GM12878 (cell line): ENCODE measurements around the gene GPR39. TPM values are rescaled to one million over a fixed set of nuclear protein-coding genes. Genes with fewer than 3 reads are reported as not detected.

Source experiments
- ATAC-seq: fragments of 200-7000 bp; cut with Tn5 transposase; 3 replicates; pipeline ENCODE4 v1.9.1; 2020; ENCODE audit warnings: mild to moderate bottlenecking, moderate library complexity
- BruUV-seq: library from RNA; stranded (reverse); fragments of 400-500 nt; replicated peaks from 2 replicates; lab custom pipeline; 2021; lab: Mats Ljungman, UMichigan
- CTCF ChIA-PET: fragments of 300-600 bp; sonication (Branson Sonifier 250); formaldehyde crosslinking; extraction: SDS; loops from one replicate; lab custom pipeline; 2021; ENCODE audit warnings: inconsistent platforms; lab: Yijun Ruan, JAX
- POLR2A ChIA-PET: fragments of 350-600 bp; formaldehyde crosslinking; extraction: SDS; loops from one replicate; lab custom pipeline; 2021; ENCODE audit warnings: inconsistent platforms; lab: Charles Lee
- RAD21 ChIA-PET: fragments of 300-600 bp; sonication (Branson Sonifier 250); formaldehyde crosslinking; loops from one replicate; lab custom pipeline; 2023; ENCODE audit warnings: antibody characterized with exemption; ENCODE audit not compliant: unreplicated experiment; lab: Charles Lee
- SMC1A ChIA-PET: fragments of 300-600 bp; sonication (Branson Sonifier 250); formaldehyde crosslinking; loops from one replicate; lab custom pipeline; 2023; ENCODE audit not compliant: unreplicated experiment, uncharacterized antibody; lab: Charles Lee
- DNase-seq: peaks from one replicate; pipeline ENCODE4 v3.0.0-alpha.2; 2011; ENCODE audit warnings: low read depth, low spot score
- FAIRE-seq: peaks from 3 replicates; lab custom pipeline; 2011; peaks lifted over from hg19 to GRCh38; lab: Jason Lieb, UNC
- H2AFZ ChIP-seq: 2 replicates; pipeline ENCODE4 v1.6.0; 2011; ENCODE audit warnings: low read depth, low read length, control low read depth; ENCODE audit not compliant: control insufficient read depth
- H3K27ac ChIP-seq: 2 replicates; pipeline ENCODE4 v1.5.1; 2011; ENCODE audit warnings: control low read depth; ENCODE audit not compliant: control insufficient read depth, insufficient read depth
- H3K27me3 ChIP-seq, 2 experiments: replicated peaks in 1 of 2; 2 replicates each; pipeline versions ENCODE4 v1.6.0 to v1.6.1; 2011; ENCODE audit warnings: low read length in 1 of 2; ENCODE audit not compliant: control insufficient read depth in 2 of 2, insufficient read depth in 2 of 2
- H3K36me3 ChIP-seq, 2 experiments: 2 replicates each; pipeline ENCODE4 v1.5.1; 2011; ENCODE audit warnings: low read length in 1 of 2; ENCODE audit not compliant: control insufficient read depth in 2 of 2, insufficient read depth in 2 of 2
- H3K4me1 ChIP-seq: 2 replicates; pipeline ENCODE4 v1.6.1; 2011; ENCODE audit warnings: mild to moderate bottlenecking, low read length, moderate library complexity, mixed read lengths; ENCODE audit not compliant: control insufficient read depth, insufficient read depth
- H3K4me2 ChIP-seq: 2 replicates; pipeline ENCODE4 v1.6.0; 2011; ENCODE audit warnings: control low read depth; ENCODE audit not compliant: control insufficient read depth, insufficient read depth
- H3K4me3 ChIP-seq: fragments of 200-600 bp; sonication (generic); 2 replicates; pipeline ENCODE4 v1.5.1; 2016
- H3K79me2 ChIP-seq: 2 replicates; pipeline ENCODE4 v1.6.0; 2011; ENCODE audit warnings: low read length; ENCODE audit not compliant: control insufficient read depth, insufficient read depth
- H3K9ac ChIP-seq: 2 replicates; pipeline ENCODE4 v1.8.0; 2011; ENCODE audit warnings: low read length, control low read depth, mixed read lengths; ENCODE audit not compliant: control insufficient read depth, insufficient read depth
- H3K9me3 ChIP-seq: replicated peaks from 3 replicates; pipeline ENCODE4 v1.5.1; 2011; ENCODE audit warnings: mild to moderate bottlenecking, low read length; ENCODE audit not compliant: control insufficient read depth, insufficient read depth
- H4K20me1 ChIP-seq: 2 replicates; pipeline ENCODE4 v1.6.0; 2011; ENCODE audit not compliant: control insufficient read depth, insufficient read depth
- ASH2L ChIP-seq: fragments of 300-600, 200-600 bp; sonication (generic); IDR thresholded peaks from 2 replicates; pipeline ENCODE4 v1.6.1; 2017; ENCODE audit warnings: low read depth, mild to moderate bottlenecking, borderline replicate concordance
- DPF2 ChIP-seq: fragments of 450-650 bp; IDR thresholded peaks from 2 replicates; pipeline ENCODE4 v1.6.1; 2017; ENCODE audit warnings: mild to moderate bottlenecking
- EGR1 ChIP-seq, 2 experiments: IDR thresholded peaks; 1 replicate in 1 of 2; 2 replicates in 1 of 2; pipeline ENCODE4 v1.6.1; 2011 to 2012; ENCODE audit warnings: low read depth in 2 of 2, low read length in 2 of 2, borderline replicate concordance in 1 of 2, mild to moderate bottlenecking in 1 of 2, moderate library complexity in 1 of 2
- ETV6 ChIP-seq, 2 experiments: fragments of 450-650 bp in 1 of 2; IDR thresholded peaks in 1 of 2; conservative IDR thresholded peaks in 1 of 2; 2 replicates each; pipeline ENCODE4 v1.6.1; 2014; ENCODE audit warnings: antibody characterized with exemption in 1 of 2, borderline replicate concordance in 1 of 2, low read depth in 1 of 2, mild to moderate bottlenecking in 1 of 2, moderate library complexity in 1 of 2
- FOS ChIP-seq: IDR thresholded peaks from 3 replicates; pipeline ENCODE4 v1.6.1; 2011; ENCODE audit warnings: borderline replicate concordance; ENCODE audit not compliant: insufficient read length; ENCODE audit errors: extremely low read depth
- GATAD2B ChIP-seq: fragments of 450-650 bp; conservative IDR thresholded peaks from 2 replicates; pipeline ENCODE4 v1.6.1; 2017; ENCODE audit warnings: low read depth, mild to moderate bottlenecking, moderate library complexity
- MTA2 ChIP-seq: fragments of 450-650 bp; IDR thresholded peaks from 2 replicates; pipeline ENCODE4 v1.6.1; 2016; ENCODE audit warnings: low read depth, mild to moderate bottlenecking, moderate library complexity
- NFXL1 ChIP-seq: fragments of 450-650 bp; IDR thresholded peaks from 2 replicates; pipeline ENCODE4 v1.6.1; 2017; ENCODE audit warnings: antibody characterized with exemption, mild to moderate bottlenecking, borderline replicate concordance
- NR2C1 ChIP-seq: fragments of 450-650 bp; IDR thresholded peaks from 2 replicates; pipeline ENCODE4 v1.6.1; 2017; ENCODE audit warnings: antibody characterized with exemption, mild to moderate bottlenecking, moderate library complexity
- PAX8 ChIP-seq: fragments of 450-650 bp; IDR thresholded peaks from 2 replicates; pipeline ENCODE4 v1.6.1; 2017; ENCODE audit warnings: mild to moderate bottlenecking, moderate library complexity
- POLR2AphosphoS2 ChIP-seq: IDR thresholded peaks from 2 replicates; pipeline ENCODE4 v1.6.1; 2011; ENCODE audit warnings: low read depth, mild to moderate bottlenecking, low read length, improper control_type of control experiment, moderate library complexity
- SMAD5 ChIP-seq: IDR thresholded peaks from 2 replicates; pipeline ENCODE4 v1.6.1; 2016; ENCODE audit warnings: antibody characterized with exemption, low read depth
- SMARCA5 ChIP-seq: fragments of 450-650 bp; IDR thresholded peaks from 2 replicates; pipeline ENCODE4 v1.6.1; 2017; ENCODE audit warnings: mild to moderate bottlenecking
- SUZ12 ChIP-seq: fragments of 200-600 bp; sonication (generic); IDR thresholded peaks from one replicate; pipeline ENCODE4 v1.6.1; 2018; ENCODE audit warnings: antibody characterized with exemption, mild to moderate bottlenecking; ENCODE audit not compliant: unreplicated experiment
- TCF7 ChIP-seq: IDR thresholded peaks from 2 replicates; pipeline ENCODE4 v1.6.1; 2014; ENCODE audit warnings: antibody characterized with exemption, borderline replicate concordance
- YY1 ChIP-seq: IDR thresholded peaks from 2 replicates; pipeline ENCODE4 v1.6.1; 2011; ENCODE audit warnings: low read depth, mild to moderate bottlenecking, low read length
- WGBS: methylation state at CpG from one replicate; pipeline ENCODE4 v1.1.6; 2016; ENCODE audit warnings: low lambda C conversion rate; ENCODE audit not compliant: insufficient replicate concordance, insufficient coverage; ENCODE audit errors: missing lambda C conversion rate; 5-methylcytosine and 5-hydroxymethylcytosine counted together
- in situ Hi-C: fragments of 300-500 bp; cut with MboI; formaldehyde crosslinking; loops from 9 replicates; pipeline ENCODE4 v1.14.3; 2018; ENCODE audit warnings: mixed read lengths
- intact Hi-C: fragments of 100-400 bp; cut with micrococcal nuclease; formaldehyde crosslinking; loops from one replicate; pipeline ENCODE4 v1.14.2; 2022; ENCODE audit not compliant: unreplicated experiment
- polyA plus RNA-seq, 11 experiments: library from polyadenylated mRNA; depleted of rRNA in 4 of 11; unstranded in 6 of 11; stranded (reverse) in 5 of 11; fragments of >200 nt; fragmentation: Nextera tagmentation in 4 of 11; fragmentation: Illumina TruSeq in 1 of 11; extraction: Ambion mirVana in 4 of 11; extraction: Trizol in 1 of 11; gene quantifications; 1 replicate in 1 of 11; 2 replicates in 10 of 11; pipeline versions ENCODE4 v1.2.1 to v1.2.3, GENCODE V29; 2011 to 2016; ENCODE audit warnings: inconsistent platforms in 2 of 11, missing spikeins in 2 of 11, low read depth in 1 of 11
- total RNA-seq, 4 experiments: library from RNA; depleted of rRNA in 3 of 4; stranded (reverse); fragments of >200 nt in 3 of 4; fragmentation: Illumina TruSeq in 1 of 4; extraction: Trizol in 1 of 4; gene quantifications; 2 replicates each; pipeline versions ENCODE4 v1.2.1 to v1.2.3, GENCODE V29; 2013 to 2021
- TF ChIP-seq, protein P1 (sequence below): fragments of 150-350 bp; IDR thresholded peaks from 2 replicates; pipeline ENCODE4 v1.6.1; 2016; ENCODE audit warnings: low read depth, low read length
- TF ChIP-seq, protein P2 (sequence below): fragments of 450-650 bp; IDR thresholded peaks from 2 replicates; pipeline ENCODE4 v1.6.1; 2016; ENCODE audit warnings: mild to moderate bottlenecking
- TF ChIP-seq, protein P3 (sequence below): IDR thresholded peaks from 2 replicates; pipeline ENCODE4 v1.6.1; 2012; ENCODE audit warnings: low read depth, low read length, improper control_type of control experiment

Gene GPR39
- total and polyA plus RNA-seq, 10 of the 15 experiments (the other 5 are each of a cell fraction or from before 2014, with no cell fraction given): 0.05 to 0.23 TPM; not detected in 8

DNA sequence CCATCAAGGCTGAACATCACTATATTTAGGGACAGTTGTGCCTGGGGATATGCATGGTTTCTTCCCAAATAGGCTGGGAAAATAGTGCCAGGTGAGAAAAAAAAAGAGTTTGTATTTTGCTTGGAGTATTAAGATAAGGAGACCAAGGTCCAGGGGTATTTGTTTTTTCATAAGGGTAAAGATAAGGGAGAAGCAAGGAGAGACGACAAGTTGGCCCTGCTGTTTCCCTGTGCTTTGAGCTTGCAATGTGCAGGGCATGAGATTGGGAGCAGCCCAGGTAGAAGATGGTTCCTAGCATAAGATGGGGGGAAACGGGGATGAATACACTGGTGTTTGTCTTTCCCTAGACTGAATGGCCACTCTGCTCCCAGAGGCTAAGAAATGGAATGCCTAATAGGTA lies 8.8 kb upstream of the GPR39 start:
- DNase-seq: no peak
- Histone ChIP-seq H3K36me3 (no peaks in the 10 kb centered on the region), H3K4me1 (no peaks in the 10 kb centered on the region), H3K27me3 (no peaks in the 10 kb centered on the region), H3K79me2 (no peaks in the 10 kb centered on the region), H3K27ac (no peak overlapping the region), H4K20me1 (no peaks in the 10 kb centered on the region), H3K9ac (no peak overlapping the region), H3K4me2 (no peak overlapping the region), H3K9me3 (no peaks in the 10 kb centered on the region), H3K4me3 (no peak overlapping the region), H2AFZ (no peak overlapping the region)
- intact Hi-C loops: no loop called here
- BruUV-seq: no TSS peak
- WGBS: 0% methylated on average over 2 of the region's 2 CpGs
- ChIA-PET RAD21 (no interaction called here), CTCF (no interaction called here), SMC1A (interaction anchor here (1.1 kb wide), 1 partner anchor 366 kb away, joined by 3 read pairs; no protein-coding TSS in a partner anchor), POLR2A (no interaction called here)
- FAIRE-seq: no peak
- in situ Hi-C loops: no loop called here
- ATAC-seq: no peak
- TF ChIP-seq, protein P1, sequence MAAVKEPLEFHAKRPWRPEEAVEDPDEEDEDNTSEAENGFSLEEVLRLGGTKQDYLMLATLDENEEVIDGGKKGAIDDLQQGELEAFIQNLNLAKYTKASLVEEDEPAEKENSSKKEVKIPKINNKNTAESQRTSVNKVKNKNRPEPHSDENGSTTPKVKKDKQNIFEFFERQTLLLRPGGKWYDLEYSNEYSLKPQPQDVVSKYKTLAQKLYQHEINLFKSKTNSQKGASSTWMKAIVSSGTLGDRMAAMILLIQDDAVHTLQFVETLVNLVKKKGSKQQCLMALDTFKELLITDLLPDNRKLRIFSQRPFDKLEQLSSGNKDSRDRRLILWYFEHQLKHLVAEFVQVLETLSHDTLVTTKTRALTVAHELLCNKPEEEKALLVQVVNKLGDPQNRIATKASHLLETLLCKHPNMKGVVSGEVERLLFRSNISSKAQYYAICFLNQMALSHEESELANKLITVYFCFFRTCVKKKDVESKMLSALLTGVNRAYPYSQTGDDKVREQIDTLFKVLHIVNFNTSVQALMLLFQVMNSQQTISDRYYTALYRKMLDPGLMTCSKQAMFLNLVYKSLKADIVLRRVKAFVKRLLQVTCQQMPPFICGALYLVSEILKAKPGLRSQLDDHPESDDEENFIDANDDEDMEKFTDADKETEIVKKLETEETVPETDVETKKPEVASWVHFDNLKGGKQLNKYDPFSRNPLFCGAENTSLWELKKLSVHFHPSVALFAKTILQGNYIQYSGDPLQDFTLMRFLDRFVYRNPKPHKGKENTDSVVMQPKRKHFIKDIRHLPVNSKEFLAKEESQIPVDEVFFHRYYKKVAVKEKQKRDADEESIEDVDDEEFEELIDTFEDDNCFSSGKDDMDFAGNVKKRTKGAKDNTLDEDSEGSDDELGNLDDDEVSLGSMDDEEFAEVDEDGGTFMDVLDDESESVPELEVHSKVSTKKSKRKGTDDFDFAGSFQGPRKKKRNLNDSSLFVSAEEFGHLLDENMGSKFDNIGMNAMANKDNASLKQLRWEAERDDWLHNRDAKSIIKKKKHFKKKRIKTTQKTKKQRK: no peak
- TF ChIP-seq PAX8: no peak
- TF ChIP-seq EGR1 (IDR thresholded peaks at IDR 0.05; ENCODE audit: borderline replicate concordance in 1 of 2, low read depth in 2 of 2, low read length in 2 of 2): no peak
- no peak for TF ChIP-seq MTA2
- TF ChIP-seq ASH2L: no peak
- TF ChIP-seq GATAD2B: no peak
- no peak for TF ChIP-seq TCF7
- TF ChIP-seq DPF2: no peak
- TF ChIP-seq YY1: no peak
- TF ChIP-seq NR2C1: no peak
- no peak for TF ChIP-seq ETV6 (conservative IDR thresholded peaks at IDR 0.05 in 1 of 2, IDR thresholded peaks at IDR 0.05 in 1 of 2; ENCODE audit: borderline replicate concordance in 1 of 2, low read depth in 1 of 2)
- no peak for TF ChIP-seq SMAD5
- TF ChIP-seq, protein P2, sequence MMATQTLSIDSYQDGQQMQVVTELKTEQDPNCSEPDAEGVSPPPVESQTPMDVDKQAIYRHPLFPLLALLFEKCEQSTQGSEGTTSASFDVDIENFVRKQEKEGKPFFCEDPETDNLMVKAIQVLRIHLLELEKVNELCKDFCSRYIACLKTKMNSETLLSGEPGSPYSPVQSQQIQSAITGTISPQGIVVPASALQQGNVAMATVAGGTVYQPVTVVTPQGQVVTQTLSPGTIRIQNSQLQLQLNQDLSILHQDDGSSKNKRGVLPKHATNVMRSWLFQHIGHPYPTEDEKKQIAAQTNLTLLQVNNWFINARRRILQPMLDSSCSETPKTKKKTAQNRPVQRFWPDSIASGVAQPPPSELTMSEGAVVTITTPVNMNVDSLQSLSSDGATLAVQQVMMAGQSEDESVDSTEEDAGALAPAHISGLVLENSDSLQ: no peak
- TF ChIP-seq, protein P3, sequence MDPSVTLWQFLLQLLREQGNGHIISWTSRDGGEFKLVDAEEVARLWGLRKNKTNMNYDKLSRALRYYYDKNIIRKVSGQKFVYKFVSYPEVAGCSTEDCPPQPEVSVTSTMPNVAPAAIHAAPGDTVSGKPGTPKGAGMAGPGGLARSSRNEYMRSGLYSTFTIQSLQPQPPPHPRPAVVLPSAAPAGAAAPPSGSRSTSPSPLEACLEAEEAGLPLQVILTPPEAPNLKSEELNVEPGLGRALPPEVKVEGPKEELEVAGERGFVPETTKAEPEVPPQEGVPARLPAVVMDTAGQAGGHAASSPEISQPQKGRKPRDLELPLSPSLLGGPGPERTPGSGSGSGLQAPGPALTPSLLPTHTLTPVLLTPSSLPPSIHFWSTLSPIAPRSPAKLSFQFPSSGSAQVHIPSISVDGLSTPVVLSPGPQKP: no peak
- no peak for TF ChIP-seq SMARCA5
- no peak for TF ChIP-seq POLR2AphosphoS2
- TF ChIP-seq NFXL1: no peak
- TF ChIP-seq FOS: no peak
- no peak for TF ChIP-seq SUZ12
